NCI-H1436 treated with DMSO at 0.1 percent for 48 hours (cell line): Measurements from ENCODE around the gene CDH11.

ENCODE experiments used
- DNase-seq: peaks from one replicate; lab custom pipeline; 2025; lab: John Stamatoyannopoulos, UW

The CDH11 gene

DNA sequence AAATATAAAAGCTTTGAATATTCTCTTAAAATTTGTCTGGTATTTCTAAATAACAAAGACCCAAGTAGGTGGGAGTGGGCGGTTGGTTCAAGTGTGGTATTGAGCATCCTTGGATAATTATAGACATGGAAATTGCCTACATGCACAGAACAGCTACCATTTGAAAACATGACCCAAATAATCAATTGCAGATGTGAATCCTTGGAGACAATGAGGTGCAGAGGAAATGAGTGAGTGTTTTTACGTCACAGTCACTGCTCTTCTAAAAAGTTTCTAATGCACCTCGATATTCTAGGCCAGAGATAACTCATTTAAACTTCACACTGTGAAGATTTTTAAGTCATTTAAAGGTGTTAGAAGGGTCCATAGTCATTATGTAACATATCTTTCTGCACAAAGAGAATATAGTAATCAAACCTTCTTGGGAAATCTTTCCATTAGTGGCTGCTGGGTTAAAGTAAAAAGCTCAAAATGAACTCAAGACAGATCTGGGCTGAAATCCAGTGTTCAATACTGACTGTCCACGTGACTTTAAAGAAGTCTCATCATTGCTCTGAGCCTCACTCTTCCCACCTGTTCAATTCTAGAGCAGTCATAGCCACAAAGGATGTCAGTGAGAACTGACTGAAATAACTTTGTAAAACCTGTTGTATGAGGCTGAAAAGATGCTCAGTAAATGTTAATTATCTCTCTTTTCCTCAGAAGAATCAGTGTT lies 144.5 kb downstream of the CDH11 start:
- DNase-seq, result no peak

DNA sequence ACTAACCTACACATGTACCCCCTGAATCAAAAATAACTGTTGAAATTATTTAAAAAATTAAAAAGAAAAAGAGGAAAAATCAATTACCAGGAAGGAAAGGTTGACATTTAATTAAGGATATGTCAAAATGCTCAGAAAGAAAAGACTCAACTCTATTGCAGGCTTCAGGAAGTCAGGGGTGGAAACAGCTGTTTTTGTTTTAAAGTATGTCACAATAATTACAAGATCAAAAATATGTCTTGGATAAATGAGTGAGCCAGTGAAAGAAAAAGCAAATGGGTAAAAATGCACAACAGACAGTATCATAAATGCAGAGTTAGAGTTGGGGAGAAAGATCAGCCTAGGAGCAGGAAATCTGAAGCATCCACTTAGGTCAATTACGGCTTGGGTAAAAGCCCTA lies 146.0 kb downstream of the CDH11 start:
- DNase-seq, result no peak

DNA sequence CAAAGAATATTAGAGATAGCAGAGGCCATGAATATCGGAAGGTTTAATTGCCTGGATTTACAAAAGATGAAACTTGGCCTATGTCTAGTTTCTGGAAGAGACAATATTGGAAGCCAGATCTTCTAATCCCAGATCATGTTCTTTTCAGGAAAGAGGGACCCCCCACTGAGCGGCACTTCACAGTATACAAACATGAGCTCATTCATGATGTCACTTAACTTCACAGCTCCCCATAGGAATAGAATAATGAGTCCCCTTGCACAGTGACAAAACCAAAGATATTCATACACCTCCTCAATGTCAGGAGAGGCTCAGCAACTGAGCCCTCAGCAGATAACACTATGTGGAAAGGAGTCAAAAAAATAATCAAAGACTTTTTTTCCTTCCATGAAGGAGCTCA lies 147.5 kb downstream of the CDH11 start:
- no peak for DNase-seq

DNA sequence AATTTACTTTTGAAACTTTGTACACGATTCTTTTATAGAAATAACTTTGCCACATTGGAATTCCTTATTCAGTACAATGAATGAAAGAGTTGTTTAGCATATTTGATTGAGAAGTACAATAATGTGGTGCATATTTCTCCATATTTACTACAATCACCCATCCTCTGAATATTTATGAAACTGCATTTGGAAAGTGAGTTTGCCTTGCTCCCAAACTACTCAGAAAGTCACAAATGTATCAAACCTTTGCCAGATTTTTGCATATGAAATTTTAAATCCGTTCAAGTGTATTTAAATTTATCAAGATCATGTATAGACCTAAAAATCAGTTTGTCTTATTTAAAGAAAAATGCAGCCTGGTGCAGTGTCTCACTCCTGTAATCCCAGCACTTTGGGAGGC lies 148.7 kb downstream of the CDH11 start:
- no peak for DNase-seq

DNA sequence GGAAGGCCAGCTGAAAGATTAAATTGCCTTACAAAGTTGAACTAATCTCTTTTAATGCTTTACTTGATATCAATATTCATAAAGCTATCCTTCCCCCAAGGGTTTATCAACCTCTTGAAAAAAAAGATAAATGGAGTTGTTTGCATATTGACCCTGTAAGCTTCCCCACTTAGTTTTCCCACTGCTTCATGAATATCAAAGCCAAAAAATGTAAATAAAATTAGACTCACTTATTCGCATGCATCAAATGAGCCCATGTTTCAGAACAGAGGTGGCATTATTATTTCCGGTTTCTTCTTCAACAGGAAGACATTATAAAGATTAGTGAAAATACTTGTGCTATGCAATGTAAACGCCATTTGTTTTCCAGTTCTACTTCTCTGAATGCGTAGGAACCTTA lies 150.7 kb downstream of the CDH11 start:
- no peak for DNase-seq

- DNase-seq, result no peak
Observed at GRCh38 chr16:64969221-64969620, 152.6 kb downstream of the CDH11 start.

DNA sequence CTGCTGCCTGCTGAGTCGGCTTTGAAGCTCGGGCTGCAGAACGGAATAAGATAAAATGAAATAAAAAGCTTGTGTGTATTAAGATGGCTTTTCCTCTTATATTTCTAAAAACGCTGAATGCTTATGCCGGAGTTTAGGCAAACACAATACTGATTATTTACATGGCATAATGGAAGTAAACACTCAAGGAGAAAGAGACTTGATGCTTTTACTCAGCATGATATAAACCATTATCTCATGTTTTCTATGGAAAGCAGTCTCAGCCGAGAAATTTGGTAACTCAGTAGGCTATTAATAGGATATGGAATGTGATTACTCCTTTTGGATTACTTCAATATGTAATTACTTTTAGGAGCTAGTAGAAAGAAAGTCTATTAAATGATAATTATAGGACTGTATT lies 153.3 kb downstream of the CDH11 start:
- DNase-seq, result no peak

DNA sequence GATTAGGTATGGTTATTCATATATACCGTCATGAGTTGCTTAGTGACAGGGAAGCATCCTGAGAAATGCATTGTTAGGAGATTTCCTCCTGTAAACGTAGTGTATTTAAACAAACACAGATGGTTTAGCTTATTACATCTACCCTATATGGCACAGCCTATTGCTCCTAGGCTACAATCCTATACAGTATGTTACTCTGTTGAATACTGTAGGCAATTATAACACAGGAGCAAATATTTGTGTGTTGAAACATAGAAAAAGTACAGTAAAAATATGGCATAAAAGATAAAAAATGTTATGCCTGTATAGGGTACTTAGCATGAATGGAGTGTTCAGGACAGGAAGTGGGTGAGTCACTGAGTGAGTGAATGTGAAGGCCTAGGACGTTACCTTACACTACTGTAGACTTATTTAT lies 157.7 kb downstream of the CDH11 start:
- no peak for DNase-seq

GRCh38 chr16:64962786-64963185 lies 159.1 kb downstream of the CDH11 start:
- no peak for DNase-seq

DNA sequence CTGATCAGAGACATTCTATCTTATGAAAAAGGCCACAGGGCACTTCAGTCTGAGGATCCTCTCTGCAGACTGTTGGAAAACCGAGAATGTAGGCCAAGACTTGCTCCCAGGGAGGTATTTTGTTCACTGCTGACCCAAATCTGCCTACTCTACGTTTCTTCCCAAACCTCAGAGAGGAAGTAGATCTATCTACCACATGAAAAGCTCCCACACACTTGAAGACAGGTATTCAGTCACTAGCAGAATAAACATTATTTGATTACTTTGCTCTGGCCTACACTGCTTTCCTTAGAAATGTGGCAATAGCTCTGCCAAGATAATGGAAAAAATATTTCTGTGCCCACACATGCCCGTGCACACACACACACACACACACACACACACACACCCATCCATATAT lies 164.6 kb downstream of the CDH11 start:
- no peak for DNase-seq

DNA sequence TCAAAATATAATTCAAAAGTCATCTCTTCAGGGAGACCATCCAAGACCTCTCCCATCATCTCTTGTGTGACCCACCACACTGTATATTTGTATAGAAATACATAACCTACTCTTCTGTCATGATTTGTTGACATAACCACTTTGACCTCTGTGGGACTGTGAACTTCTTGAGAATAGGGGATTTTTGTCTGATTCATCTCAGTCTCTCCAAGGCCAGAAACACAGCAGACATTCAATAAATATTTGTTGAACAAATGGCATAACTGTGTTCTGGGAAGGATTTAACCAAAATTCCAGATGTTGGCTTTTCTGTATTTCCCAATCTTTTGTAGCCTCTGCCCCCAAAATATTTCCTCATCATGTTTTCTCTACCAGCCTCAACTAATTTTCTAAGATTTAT lies 169.7 kb downstream of the CDH11 start:
- no peak for DNase-seq

DNA sequence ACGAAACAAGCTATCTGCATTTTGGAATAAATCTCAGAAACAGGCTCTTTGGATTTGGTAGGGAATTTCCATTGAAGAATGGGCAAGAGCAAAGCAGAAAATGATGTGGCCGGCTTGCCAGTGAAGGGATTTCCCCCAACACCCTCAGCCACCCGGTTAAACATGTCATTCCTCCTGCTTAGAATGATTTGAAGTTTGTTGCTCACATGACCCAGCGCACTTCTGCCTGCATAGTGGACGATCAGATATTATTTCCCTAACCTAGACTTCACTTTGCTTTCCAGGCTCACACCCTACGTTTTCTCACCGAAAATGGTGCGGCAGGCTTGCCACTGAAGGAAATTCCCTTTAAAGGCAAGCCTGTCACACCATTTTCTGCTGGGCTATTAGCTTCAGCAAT lies 170.7 kb downstream of the CDH11 start:
- no peak for DNase-seq

- no peak for DNase-seq
Observed at GRCh38 chr16:64950731-64951130, 171.1 kb downstream of the CDH11 start.

DNA sequence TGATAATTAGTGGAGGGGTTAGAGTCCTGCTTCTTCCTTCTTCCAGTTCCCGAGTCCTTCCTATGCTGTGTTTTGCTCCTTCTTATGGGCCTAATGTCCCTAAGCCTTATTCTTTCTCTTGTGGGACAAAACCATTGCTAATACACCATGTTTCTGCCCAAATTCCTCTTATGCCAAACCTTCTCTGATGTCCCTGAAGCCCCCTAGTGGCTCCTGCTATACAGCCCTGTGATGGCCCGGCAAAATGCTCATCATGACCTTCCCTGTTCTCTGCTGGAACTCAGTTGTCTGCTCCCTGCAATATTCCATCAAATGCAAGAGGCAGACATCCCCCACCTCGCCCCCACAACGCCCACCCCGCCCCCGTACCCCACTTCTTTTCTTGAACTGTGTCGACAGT lies 171.6 kb downstream of the CDH11 start:
- no peak for DNase-seq

DNA sequence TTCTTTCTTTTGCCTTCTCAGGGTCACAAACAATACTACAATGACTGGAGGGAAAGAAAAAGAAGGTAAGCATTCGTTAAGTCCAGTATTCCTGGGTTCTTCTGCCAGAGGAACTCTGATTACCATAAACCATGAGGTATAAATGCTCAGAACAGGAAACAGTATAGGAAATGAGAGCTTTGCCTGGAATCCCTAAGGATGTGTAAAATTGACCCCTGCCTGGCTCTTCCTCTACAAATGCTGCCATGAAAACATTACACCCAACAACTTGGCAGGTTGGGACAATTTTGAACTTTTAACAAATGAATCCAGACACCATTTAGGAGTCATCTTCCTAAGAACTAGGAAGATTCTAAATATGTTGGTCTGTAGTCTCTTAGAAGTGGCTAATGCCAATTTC lies 173.8 kb downstream of the CDH11 start:
- DNase-seq, result no peak

GRCh38 chr16:64947651-64948050 lies 174.2 kb downstream of the CDH11 start:
- DNase-seq, result no peak

DNA sequence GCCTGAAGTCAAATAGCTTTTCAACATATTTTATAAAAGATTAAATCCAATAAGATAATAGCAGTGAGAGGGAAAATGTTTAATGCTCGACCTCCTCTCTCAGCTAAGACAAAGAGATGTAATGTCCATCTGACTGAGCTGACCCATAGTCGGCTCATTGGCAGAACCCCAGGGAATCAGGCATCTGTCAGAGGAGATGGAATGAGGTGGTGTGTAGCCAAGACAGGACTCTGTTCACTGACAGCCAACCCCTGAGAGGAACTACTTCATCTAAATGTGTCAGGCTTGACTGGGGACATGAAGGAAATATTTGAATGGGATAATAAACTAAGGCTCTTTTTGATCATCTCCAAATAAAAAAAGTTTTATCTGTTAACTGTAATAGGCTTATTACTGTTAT lies 188.0 kb downstream of the CDH11 start:
- DNase-seq, result no peak

GRCh38 chr16:64926476-64926875 lies 195.4 kb downstream of the CDH11 start:
- DNase-seq, result no peak

GRCh38 chr16:64925166-64925565 lies 196.7 kb downstream of the CDH11 start:
- DNase-seq, result no peak

GRCh38 chr16:64924086-64924485 lies 197.8 kb downstream of the CDH11 start:
- DNase-seq, result no peak

DNA sequence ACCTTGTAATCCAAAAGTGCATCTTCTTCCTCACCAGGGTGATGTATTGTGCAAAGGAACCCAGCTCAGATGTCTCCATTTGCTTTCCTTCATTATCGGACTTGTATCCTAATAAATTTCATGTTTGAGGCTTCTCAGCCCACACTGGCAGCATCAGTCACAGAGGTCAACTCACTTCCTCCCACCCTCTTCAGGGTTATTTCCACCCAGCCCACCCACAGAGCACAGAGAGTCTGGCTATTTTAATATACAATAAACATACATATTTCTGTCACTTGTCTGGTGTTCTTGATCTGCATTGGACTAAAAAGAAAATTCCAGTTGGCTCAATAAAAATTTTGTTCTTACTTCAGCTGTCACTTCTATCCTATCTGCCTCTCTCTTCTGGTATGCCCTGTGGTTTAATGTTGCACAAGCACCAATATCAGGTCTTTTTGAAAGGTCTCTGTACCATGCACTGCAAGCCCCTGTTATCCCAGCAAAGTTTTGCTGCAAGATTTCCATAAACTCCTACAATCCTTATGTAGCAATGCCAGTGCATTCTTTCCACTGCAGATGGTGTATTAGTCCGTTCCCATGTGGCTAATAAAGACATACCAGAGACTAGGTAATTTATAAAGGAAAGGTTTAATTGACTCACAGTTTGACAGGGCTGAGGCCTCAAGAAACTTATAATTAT lies 201.8 kb downstream of the CDH11 start:
- no peak for DNase-seq

- DNase-seq, result no peak
Observed at GRCh38 chr16:64919141-64919540, 202.7 kb downstream of the CDH11 start.

- no peak for DNase-seq
Observed at GRCh38 chr16:64916051-64916450, 205.8 kb downstream of the CDH11 start.

DNA sequence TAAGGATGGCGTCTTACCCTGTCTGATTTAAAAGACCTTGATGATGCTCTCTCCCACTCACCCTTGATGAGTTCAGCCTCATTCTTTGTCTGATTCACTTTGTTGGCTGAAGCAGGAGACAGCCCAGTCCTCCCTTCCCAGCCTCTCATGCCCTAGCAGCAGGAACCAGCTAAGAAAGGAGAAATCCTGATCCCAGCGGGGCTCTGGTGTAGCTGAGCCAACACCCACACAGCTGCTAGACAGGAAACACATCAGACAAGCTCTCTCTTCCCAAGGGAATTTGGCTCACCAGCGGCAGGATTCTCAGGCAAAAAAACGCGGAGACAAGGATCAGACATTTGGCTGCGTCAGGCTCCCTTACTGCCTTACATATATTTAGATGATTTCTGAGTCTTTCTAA lies 211.5 kb downstream of the CDH11 start:
- no peak for DNase-seq
